GM21423 (cell line): ENCODE measurements around the gene ANAPC15.
A peak's percentile ranks its signal among the peaks of the same experiment; 100 is the strongest.

Source experiments
- ATAC-seq: cut with Tn5 transposase; IDR thresholded peaks from one replicate; pipeline ENCODE4 v1.9.1; 2021; ENCODE audit warnings: mild to moderate bottlenecking, moderate library complexity; ENCODE audit not compliant: unreplicated experiment

The ANAPC15 gene

GRCh38 chr11:72088076-72088808 lies 24.3 kb downstream of the ANAPC15 start:
- ATAC-seq: no peak

DNA sequence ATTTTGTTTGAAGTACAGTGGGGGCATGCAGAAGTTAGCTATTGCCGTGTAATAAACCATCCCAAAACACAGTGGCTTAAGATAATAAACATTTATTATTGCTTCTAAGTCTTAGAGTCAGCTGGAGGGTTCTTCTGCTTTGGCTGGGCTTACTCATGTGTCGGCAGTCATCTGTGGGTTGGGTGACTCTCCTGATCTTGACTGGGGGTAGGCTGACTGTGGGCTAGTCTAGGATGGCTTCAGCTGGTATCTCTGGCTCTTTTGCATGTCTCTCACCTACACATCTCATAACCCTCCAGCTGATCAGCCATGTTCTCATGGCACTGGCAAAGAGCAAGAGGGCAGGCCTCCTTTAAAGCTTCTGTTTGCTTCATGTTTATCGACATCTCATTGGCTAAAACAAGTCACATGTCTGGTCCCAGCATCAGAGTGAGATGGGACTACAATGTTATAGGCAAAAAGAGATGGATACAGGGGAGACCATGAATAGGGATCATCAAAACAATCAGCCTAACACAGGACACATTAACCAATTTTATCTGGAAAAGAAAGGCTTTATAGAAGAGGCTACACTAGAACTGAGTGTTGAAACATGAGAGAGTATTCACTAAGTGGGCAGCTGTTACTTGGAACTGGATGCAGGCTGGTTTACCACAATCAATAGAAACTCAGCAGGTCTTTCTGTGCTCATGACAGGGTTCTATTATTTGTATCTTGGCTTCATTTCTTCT lies 26.7 kb downstream of the ANAPC15 start:
- ATAC-seq: no peak

- no peak for ATAC-seq
Observed at GRCh38 chr11:72084965-72085364, 27.5 kb downstream of the ANAPC15 start.

- no peak for ATAC-seq
Observed at GRCh38 chr11:72084076-72084475, 28.4 kb downstream of the ANAPC15 start.

GRCh38 chr11:72083414-72083813 lies 29.1 kb downstream of the ANAPC15 start:
- ATAC-seq: no peak

DNA sequence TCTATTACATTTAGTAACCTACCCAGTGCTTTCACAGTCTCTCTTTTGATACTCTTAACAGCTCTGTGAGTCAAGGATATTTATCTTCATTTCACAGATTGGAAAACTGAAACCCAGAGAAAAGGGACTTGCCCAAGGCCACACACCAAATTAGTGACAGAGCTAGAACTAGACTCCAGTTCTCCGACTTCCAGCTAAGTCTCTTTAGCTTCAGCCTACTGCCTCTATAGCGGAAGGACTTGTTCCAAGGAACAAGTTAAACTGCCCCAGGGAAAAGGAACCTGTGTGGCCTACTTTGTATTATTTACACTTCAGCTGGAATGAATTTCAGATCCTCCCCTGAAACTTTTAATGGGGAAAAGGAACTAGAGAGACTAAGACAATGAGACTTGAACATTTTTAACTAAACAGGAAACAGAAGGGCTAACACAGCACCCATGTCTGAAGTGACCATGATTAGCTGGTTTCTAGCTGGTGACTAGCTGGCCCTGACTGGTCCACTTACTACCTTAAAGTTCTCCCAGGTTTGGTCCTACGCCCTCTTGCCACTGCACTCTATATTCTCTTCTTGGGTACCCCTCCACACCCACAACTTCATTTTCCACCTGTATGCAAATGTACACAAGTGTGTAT lies 30.6 kb downstream of the ANAPC15 start:
- no peak for ATAC-seq

GRCh38 chr11:72081184-72081644 lies 31.3 kb downstream of the ANAPC15 start:
- ATAC-seq: no peak

DNA sequence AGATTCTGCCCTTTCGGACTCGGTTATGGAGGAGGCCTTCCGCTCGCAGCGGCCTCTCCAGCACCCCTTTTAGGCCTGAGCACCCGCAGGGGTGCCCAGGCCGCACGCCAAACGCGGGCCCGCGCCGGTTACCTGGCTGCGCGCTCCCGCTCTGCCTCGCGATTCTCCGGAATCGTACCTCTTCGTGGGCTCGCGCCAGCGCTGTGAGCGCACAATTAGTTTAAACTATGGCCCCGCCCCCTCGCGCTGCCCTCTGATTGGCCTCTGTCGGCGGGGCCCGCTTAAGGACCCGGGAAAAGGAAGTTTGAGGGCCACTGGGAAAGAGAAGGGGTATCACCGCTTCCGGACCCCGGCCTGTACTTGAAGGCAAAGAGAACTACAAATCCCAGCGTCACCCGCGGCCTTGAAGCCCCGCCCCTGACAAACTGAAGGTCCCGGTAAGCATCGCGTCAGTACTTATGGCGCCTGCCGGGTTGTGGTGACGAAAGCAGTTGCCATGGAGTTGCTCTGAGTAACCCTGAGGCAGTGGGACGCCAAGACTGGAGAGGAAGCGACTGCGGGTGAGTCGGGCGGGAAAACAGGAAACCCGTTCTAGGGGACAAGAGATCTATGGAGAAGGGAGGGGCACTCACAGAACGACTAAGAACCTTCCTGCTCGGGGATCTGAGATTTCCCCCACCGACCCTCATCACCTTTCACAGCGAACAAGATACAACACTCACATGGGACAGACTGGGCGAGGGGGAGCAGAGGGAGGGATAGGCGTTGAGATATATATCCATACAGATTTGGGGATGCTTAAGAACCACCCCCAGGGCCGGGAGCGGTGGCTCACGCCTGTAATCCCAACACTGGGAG lies 31.9 kb downstream of the ANAPC15 start, which contains the start of the genes LRRC51 and NUMA1:
LRRC51 (plus strand) TSS at position 525 of the 858 bp plus-strand sequence. CDS start 8,234 bp downstream, outside the sequence.
NUMA1 (minus strand) TSS at position 217 of the 858 bp plus-strand sequence. CDS start 44,599 bp downstream, outside the sequence.
- peak; percentile 95 for ATAC-seq

DNA sequence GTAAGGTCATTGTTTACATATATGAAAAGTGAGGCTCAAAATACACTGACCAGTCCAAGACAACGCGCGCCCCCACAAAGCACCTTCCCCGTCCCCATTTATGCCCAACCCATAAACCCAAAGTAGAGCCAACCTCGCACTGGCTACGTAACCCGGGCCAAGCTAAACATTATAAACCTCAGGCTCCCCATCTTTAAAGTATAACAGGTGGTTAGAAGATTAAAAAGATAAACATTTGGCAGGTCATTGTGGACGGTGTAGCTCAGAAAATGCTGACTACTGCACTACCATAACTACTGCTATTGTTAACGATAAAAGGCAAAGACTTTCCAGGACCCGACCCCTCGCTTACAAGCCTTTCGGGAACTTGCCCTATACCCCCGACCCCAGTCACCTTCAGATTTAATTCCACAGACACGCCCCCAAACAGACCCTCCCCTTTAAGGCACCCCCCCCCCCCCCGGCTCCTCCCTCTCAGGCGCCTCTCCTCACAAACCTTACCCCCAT lies 32.6 kb downstream of the ANAPC15 start:
- no peak for ATAC-seq

- ATAC-seq: no peak
Observed at GRCh38 chr11:72078477-72078876, 34.0 kb downstream of the ANAPC15 start.

DNA sequence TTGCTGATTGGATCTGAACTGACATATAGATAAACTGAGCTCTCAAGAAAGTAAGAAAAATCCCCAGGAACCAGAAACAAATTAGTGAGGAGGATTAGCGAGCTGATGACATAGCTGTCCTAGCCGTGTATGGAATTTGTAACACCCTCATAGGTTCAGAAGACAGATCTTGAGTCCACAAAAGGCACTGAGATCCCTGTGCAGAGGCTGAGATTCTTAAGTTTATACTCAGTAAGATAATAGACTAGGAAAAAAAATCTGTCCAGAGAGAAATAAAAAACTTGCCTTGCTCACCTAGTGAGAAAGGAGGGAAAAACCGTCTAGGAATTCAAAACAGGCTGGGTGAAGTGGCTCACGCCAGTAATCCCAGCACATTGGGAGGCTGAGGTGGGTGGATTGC lies 36.7 kb downstream of the ANAPC15 start:
- ATAC-seq: no peak

DNA sequence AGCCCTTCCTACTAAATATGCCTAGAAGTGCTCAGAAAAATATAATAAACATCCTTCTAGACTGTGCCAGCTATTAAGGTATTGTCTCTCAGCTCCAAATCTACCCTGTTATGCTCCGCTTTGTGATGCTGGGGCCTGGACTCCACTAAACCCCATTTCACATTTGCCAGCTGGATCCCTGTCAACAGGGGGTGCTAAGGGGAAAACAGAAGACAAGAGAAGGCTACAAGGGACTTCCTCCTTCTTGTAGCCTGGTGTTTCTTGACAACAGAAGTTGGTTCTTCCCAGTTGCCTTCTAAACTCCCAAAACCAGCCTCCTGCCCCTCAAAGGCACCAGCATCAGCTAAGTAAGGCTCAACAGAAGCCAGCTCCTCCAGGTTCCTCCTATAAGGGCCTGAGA lies 37.4 kb downstream of the ANAPC15 start:
- ATAC-seq: no peak

GRCh38 chr11:72072348-72072747 lies 40.1 kb downstream of the ANAPC15 start:
- no peak for ATAC-seq

DNA sequence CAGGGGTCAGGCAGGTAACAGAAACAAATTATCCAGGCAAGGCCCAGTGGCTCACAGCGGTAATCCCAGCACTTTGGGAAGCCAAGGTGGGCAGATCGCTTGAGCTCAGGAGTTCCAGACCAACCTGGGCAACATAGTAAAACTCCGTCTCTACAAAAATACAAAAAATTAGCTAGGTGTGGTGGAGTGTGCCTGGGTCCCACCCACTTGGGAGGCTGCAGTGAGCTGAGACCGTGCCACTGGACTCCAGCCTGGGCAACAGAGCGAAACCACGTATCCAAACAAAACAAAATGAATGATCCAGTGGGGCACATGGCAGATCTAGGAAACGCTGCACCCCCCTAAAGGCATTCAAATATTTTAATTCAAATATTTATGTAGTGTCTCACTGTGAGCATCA lies 42.0 kb downstream of the ANAPC15 start:
- ATAC-seq: no peak

GRCh38 chr11:72069787-72070251 lies 42.7 kb downstream of the ANAPC15 start:
- peak; percentile 61 for ATAC-seq

DNA sequence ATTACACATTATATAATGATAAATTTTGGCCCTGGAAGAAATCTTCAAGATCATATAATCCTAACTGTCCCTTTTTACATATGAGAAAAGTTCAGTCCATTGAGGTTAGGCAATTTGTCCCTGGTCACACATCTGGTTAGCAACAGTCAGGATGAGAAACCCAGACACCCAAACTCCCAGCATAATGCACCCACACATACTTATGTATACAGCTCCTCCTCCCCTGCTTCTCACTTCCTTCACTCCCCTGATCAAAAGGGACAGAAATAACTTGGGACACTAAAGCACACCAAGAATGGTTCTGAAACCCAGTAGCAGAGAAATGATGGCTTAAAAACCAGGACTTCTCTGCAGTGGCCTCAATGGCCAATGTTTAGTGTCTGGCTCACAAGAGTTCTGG lies 43.3 kb downstream of the ANAPC15 start:
- no peak for ATAC-seq

DNA sequence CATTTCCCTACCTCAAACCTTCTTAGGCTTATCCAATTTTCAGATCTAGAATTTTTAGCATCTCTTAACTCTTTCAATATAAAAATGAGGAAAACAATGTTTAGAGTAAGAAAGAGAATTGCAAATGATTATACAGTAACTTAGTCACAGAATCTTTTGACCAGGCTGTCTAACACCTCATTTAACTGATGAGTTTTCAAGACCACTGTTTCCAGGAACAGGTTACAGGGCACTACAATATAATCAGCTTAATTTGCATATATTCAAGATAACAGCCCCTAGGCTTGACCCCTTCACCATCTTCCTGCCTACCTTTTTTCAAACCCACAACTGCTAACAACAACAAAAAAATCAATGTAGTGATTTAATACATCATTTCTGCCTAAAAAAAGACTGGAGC lies 44.8 kb downstream of the ANAPC15 start:
- ATAC-seq: no peak

- ATAC-seq: no peak
Observed at GRCh38 chr11:72067266-72067665, 45.2 kb downstream of the ANAPC15 start.

- ATAC-seq: no peak
Observed at GRCh38 chr11:72066855-72067254, 45.6 kb downstream of the ANAPC15 start.

DNA sequence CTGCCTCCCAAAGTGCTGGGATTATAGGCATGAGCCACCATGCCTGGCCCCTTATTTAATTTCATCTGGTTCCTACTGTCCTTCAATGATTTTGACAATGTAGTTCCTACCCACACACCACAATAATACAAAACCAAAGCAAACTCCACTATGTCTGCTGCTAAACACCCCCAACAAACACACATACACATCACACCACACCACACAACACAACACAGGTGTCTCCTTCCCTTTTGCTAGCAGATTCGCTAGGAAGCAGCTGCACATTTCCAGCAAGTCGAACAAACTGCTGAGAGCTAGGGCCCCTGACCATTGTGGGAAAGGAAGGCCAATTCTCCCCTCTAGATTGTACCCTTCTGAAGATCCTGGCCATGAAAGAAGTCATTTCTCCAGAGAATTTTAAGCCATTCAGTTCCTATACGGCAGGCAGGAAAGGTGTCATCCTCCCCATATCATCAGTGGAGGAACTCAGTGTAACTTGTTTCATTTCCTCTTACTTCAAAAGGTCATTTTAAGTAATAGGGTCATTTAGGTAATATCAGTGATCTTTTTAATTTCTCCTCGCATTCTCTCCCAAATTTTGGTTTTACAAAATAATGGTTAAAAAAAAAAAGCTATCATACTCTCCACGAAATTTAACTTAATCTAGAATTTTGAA lies 50.6 kb downstream of the ANAPC15 start:
- ATAC-seq: no peak
